ENCODE measurements around the gene ARHGAP15.

ARHGAP15 gene

DNA sequence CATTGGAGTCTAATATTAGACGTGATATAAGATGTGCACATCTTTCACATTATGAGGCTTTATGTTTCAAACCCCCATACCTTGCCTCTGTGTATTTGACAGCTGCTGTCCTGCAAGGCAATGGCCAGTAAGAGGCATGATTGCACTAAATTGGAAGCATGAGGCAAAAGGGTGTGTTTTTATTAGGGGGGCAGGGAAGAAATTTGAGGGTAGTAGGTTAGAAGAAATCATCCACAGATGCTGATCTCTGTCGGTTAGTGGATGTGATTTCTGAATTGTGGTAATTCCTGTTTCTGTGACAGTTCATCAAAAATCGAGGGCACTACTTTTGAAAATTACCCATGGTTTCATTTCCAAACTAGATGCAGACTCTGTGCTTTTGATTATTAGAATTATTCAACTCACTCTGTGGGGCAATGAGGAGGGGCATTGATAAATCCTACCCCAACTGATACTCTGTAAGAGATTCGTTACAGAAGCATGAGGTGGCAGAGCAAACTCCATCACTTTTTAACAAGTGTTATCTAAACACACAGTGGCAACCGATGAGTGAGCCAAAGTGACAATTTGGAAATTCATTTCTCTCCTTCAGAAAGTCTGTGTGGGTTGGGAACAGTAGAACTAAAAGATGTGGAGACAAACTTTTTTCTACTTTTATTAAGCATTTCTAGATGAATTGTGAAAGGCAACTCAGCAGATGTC, 453.0 kb downstream of the ARHGAP15 start:
- TF ChIP-seq ZNF274 (IDR thresholded peaks at IDR 0.05; ENCODE audit: low read depth, low read length) = no peak
- no peak overlapping the region for H3K4me3 ChIP-seq (ENCODE audit: low read length)

DNA sequence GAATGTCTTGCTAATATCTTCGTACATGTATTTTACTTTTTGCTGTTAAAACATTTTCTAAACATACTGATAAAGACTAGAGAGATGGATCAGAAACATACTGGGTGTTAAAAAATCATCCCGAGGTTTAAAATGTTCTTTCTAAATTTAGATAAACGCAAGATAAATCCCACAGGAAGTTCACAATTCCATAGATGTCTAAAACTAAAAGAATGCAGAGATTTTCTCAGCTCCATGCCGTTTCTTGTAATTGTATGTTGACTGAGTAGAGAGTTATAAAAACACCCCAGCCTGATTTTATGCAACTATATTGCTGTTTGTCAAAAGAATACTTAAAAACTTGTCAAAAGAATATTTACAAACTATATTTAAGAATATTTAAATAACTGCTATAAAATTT, 455.7 kb downstream of the ARHGAP15 start:
- no peak for TF ChIP-seq ZNF274 (IDR thresholded peaks at IDR 0.05; ENCODE audit: low read depth, low read length)
- no peak overlapping the region for H3K4me3 ChIP-seq (ENCODE audit: low read length)

DNA sequence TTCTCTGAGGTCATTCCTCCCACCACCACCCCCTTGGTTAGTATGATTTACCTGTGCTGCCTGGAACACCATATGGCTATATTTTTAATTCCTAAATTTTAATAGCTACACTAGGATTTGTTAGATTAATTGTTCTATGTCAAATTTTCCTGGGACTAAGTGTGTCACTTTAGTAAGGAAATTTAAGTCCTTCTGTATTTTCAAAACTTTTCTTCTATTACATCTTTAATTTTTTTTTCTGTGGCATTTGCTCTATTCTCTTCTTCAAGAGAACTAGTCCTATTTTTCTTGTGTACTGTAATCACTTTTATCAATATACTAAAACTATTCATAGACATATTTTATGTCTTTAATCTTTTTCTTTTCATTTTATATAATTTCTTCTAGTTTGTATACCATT, 456.9 kb downstream of the ARHGAP15 start:
- H3K4me3 ChIP-seq (ENCODE audit: low read length) = no peak overlapping the region
- no peak for TF ChIP-seq ZNF274 (IDR thresholded peaks at IDR 0.05; ENCODE audit: low read depth, low read length)

DNA sequence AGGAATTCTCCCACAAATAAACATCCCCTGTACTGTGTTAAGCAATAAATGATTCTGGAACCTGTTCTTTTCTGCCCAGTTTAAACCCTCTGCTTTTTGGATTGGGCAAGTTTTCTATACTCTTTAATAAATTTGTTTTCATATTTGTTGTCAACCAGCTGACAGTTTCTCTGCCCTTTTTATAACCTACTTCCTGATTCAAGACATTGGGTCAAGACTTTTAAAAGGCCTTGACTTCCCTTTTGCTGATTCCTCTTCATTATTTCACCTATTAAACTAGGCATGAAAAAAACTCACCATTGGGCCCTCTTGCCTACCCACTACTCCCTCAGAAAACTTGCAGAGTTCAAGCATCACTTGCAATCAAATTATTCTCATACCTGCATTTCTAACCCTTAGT, 459.5 kb downstream of the ARHGAP15 start:
- TF ChIP-seq ZNF274 (IDR thresholded peaks at IDR 0.05; ENCODE audit: low read depth, low read length) = no peak
- H3K4me3 ChIP-seq (ENCODE audit: low read length) = no peak overlapping the region

DNA sequence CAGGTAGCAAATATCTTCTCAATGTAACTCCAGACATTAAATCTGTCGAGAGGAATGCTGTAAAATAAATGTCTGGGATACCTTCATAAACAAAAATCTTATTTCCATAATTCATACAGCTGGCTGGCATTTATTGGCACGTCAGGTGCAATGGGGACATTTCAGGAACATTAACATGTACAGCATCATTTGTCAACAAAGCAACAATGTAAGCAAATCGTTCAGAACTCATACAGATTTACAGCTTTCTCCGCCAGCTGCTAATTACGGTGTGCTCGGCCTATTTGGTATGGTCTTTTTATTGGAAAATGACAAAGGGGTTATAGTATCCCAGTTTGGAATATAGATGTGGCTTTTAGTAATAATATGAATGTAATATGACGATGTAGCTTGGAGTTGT, 464.9 kb downstream of the ARHGAP15 start:
- no peak overlapping the region for H3K4me3 ChIP-seq (ENCODE audit: low read length)
- no peak for TF ChIP-seq ZNF274 (IDR thresholded peaks at IDR 0.05; ENCODE audit: low read depth, low read length)

DNA sequence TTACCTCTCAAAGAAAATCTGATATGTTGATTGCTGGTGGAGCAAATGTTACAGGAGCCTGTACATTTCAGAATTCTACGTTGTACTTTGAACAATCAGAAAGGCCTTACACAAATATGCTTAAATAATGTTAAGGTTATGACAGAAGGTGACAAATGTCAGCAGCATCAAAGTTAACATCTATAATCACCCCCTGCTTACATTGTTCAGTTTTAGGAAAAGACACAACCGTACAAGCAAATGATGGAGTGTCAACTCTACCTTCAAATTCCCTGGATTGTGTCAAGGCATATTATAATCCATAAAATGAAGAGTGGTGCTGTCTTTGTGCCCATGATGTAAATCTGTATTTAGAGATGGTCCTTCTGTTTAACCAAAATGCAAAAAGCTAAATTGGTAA, 465.5 kb downstream of the ARHGAP15 start:
- H3K4me3 ChIP-seq (ENCODE audit: low read length) = no peak overlapping the region
- TF ChIP-seq ZNF274 (IDR thresholded peaks at IDR 0.05; ENCODE audit: low read depth, low read length) = no peak

DNA sequence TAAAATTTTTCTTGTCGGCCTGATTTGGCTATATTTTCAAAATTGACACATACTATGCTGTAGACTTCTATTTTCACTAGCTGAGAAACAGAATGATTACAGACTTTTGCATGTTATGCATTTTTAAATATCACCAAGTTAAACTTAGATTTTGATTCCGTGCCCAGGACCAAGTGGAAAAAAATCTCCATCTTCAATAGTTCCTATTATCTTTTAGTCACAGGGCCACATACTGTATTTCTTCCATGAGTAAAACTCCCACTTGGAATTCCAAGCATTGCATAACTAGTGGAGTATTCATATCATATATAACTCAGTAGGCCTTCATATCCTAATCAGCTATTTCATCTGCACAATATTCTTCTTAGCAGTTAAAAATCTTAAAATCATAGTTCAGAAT, 470.9 kb downstream of the ARHGAP15 start:
- TF ChIP-seq ZNF274 (IDR thresholded peaks at IDR 0.05; ENCODE audit: low read depth, low read length) = no peak
- no peak overlapping the region for H3K4me3 ChIP-seq (ENCODE audit: low read length)

DNA sequence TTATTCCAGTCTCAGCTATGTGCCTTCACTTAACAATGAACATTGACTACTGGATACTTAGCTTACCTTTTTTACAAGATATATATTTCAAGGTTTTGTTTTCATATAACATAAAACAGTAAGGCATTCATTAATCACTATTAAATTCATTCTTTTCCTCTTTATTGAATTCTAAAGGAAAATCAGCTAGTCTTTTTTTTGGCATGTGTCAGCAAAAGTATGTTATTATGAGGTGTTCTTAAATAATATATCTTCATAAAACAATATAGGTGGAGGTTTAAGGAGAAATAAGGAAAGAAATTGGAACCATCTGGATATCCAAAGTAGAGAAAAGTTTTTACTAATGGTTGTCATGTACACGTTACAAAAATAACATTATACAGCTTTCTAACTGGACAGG, 472.6 kb downstream of the ARHGAP15 start:
- no peak for TF ChIP-seq ZNF274 (IDR thresholded peaks at IDR 0.05; ENCODE audit: low read depth, low read length)
- H3K4me3 ChIP-seq (ENCODE audit: low read length) = no peak overlapping the region

DNA sequence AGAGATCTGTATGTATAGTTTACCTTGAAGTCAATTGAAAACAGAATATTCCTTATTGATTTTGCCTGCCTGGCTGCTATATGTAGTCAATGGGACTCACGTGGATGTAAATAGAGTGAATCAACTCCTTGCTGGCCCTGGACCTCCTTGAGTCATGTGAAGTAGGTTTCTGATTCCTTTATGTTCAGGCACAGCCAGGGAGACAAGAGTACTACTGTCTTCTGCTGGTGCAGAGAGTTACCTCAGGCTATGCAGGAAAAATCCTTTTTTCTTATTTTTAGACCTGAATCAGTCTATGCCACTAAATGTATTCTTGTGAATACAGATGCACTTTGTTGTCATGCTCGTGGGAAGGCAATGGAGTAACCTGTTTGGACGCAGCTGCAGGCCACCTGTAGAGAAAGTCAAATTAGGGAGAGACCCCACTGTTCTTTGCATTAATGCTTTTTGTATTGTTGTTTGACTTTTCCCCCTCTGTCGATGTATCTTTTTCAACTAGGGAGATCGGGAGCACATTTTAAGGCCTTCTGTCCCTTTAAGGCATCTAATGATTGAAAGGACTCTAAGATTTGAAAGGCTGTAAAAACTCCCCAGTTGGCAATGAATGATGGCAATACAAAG, 473.9 kb downstream of the ARHGAP15 start:
- TF ChIP-seq ZNF274 (IDR thresholded peaks at IDR 0.05; ENCODE audit: low read depth, low read length) = no peak
- no peak overlapping the region for H3K4me3 ChIP-seq (ENCODE audit: low read length)

DNA sequence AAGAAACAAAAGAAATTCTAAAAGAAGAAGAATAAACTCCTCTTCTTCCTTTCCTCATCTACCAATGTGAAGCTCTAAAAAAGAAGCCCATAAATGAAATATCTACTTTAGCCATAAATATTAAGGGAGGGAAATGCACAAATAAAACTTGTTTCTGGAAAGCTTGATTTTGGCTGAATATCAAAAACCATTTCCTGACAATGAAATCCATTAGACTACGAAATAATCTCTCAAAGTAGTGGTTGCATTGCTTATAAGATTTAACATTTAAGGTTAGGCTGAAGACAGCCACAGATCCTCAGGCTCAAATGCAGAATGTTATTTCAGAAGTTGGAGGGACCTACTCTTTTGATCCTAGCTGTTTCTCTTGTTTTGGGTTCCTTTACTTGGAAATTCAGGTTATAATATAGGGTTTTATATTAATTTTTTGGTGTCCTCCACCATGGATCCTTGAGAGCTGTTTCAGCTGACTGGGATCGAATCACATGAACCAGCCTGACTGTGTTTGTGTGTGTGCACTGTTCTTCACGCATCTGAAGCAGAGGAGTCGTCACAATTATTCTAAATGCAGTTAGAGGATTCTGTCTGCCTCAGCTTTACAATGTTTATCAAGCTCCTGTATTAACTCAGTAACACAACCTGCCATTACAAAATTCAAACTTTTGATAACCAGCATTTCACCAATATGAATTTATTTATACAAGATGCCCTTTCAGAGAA, 474.8 kb downstream of the ARHGAP15 start:
- no peak overlapping the region for H3K4me3 ChIP-seq (ENCODE audit: low read length)
- TF ChIP-seq ZNF274 (IDR thresholded peaks at IDR 0.05; ENCODE audit: low read depth, low read length) = no peak

DNA sequence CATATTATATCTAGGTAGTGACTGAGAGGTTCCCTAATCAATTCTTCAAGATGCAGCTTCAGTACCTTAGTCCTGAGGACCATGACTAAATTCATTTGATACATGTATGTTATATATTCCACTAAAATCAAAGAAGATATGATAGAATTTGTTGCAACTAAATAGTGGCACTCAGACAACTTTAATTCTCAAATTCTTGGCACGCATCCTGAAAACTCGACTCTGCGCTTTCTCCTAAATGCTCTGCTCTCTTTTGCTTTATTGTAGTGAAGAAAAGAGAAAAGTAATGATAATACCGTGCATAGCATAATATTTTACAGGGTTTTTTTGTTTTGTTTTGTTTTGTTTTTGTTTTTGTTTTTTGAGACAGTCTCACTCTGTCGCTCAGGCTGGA, 475.3 kb downstream of the ARHGAP15 start:
- TF ChIP-seq ZNF274 (IDR thresholded peaks at IDR 0.05; ENCODE audit: low read depth, low read length) = no peak
- H3K4me3 ChIP-seq (ENCODE audit: low read length) = no peak overlapping the region

DNA sequence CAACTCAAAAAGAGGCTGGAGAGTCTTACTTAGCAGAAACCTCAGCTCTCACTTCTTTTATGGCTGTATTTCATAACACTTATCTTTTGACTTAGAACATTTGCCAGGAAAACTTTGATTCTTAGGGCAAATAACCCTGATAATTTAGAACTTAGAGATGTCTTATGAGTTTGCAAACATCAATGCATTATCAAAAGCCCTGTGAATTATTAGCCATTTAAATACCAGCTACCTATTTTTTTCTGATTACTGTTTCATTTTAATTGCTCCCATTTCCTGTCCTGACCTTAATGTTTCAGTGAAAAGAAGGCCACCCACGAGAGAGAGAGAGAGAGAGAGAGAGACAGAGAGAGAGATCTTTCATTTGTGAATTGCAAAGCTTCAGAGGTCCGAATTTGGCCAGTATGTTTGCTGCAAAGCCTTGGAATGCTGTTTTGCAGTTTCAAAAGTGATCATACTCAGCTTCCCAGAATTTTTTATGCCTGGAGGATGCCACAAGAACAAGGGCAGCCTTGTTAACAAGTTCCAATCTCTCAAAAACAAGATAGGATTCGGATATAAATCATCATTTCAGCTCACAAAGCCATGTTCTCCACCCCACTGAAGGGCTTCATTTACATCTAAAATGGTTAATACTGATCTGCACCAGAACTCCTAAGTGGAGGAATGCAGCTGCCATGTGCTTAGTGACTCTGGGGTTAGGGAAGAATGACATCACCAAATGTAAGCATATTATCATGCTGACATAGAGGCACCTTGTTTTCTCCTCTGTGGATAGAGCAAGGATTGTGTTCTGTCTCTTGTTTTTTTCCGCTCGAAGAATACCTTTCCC, 478.2 kb downstream of the ARHGAP15 start:
- no peak for TF ChIP-seq ZNF274 (IDR thresholded peaks at IDR 0.05; ENCODE audit: low read depth, low read length)
- H3K4me3 ChIP-seq (ENCODE audit: low read length) = no peak overlapping the region

DNA sequence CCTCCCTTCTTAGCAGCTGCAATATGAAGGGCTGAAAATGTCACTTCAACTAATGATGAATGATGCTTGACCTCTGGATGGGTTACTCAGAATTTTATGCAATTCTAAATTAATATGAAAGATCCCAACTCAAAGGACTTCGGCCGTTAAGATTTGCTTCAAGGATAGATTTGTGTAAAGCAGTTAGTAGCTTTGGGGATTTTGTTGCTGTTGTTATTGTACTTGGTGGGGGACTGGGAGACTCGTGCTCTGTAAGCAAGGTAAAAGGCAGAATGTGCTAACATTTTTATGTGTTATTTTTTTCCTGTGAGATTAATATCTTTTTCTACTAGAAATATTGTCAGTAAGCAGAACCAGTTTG, 478.8 kb downstream of the ARHGAP15 start:
- H3K4me3 ChIP-seq (ENCODE audit: low read length) = no peak overlapping the region
- no peak for TF ChIP-seq ZNF274 (IDR thresholded peaks at IDR 0.05; ENCODE audit: low read depth, low read length)

DNA sequence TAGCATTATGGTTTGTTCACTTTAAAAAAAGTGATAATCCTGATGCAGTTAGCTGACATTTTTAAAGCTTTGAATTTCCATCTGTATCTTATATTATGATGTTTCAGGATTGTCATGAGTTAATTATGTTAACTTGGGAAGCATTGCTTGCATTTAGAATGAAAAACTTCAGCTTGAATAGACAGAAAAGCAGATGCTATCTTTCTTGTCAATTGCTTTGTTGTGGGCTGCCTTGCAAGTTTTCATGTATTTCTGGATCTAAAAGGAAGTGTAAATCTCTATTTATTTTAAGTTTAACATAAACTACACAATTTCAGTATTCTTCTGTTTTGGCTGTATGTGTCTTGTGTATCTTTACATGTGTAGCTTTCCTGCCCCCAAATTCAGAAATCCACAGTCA, 479.5 kb downstream of the ARHGAP15 start:
- no peak for TF ChIP-seq ZNF274 (IDR thresholded peaks at IDR 0.05; ENCODE audit: low read depth, low read length)
- H3K4me3 ChIP-seq (ENCODE audit: low read length) = no peak overlapping the region

All from GM08714 (cell line).